Fibroblast of lung (primary cell): Measurements from ENCODE around the gene TBC1D9.

Source experiments
- CTCF ChIP-seq, 2 donors: IDR thresholded peaks in 1 of 2; conservative IDR thresholded peaks in 1 of 2; 1 replicate in 1 of 2; 2 replicates in 1 of 2; pipeline ENCODE4 v1.5.1; 2011 to 2012; ENCODE audit warnings: low read length in 2 of 2, control low read depth in 1 of 2, inconsistent platforms in 1 of 2, low read depth in 1 of 2, mild to moderate bottlenecking in 1 of 2
- EZH2 ChIP-seq: IDR thresholded peaks from 2 replicates; pipeline ENCODE4 v1.5.1; 2012; ENCODE audit warnings: low read length, control low read depth, mild to moderate bottlenecking; ENCODE audit errors: missing control alignments

DNA sequence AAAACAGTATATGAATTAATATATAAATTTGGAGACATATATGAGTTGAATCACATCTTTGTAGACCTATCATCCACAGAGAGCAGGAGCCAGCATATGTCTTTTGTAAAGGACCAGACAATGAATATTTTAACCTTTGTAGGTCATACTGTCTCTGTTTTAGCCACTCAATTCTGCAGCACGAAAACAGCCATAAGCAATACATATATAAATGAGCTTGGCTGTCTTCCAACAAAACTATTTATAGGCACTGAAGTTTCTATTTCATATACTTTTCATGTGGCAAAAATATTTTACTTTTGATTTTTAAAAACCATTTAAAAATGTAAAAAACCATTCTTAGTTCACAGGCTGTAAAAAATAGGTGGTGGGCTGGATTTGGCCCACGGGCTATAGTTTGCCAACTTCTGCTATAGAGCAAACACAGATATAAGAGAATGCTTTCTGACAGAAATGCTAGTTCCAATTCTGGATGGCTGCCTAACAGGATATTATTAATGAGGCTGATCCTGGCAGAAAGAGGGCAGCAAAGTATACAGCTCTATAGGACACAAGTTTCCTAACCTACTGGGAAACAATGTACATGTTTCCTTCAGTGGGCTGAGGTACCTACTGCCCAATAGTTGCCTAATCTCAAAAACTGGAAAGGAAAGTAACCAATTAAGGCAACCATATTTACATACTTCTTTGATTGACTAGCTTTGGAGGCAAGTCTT is 129.4 kb downstream of the TBC1D9 start:
- TF ChIP-seq CTCF (conservative IDR thresholded peaks at IDR 0.05 in 1 of 2, IDR thresholded peaks at IDR 0.05 in 1 of 2; ENCODE audit: low read depth in 1 of 2, low read length in 2 of 2) = peak in 1 of 2 donors; percentile 7
- TF ChIP-seq EZH2 = no peak
